BJ (cell line): ENCODE results near the gene MSL3. TPM values are rescaled to one million over a fixed set of nuclear protein-coding genes. Genes with fewer than 3 reads are reported as not detected.

ENCODE experiments used
- CTCF ChIA-PET: fragments of 350-600 bp; formaldehyde crosslinking; extraction: SDS; loops from one replicate; lab custom pipeline; 2021; ENCODE audit warnings: antibody characterized with exemption, inconsistent platforms; lab: Yijun Ruan, JAX
- POLR2A ChIA-PET: fragments of 300-600 bp; sonication (Branson Sonifier 250); formaldehyde crosslinking; extraction: SDS; loops from one replicate; lab custom pipeline; 2021; ENCODE audit warnings: antibody characterized with exemption; lab: Charles Lee
- DNase-seq: peaks from one replicate; pipeline ENCODE4 v3.0.0-alpha.2; 2011; ENCODE audit warnings: low read depth
- H3K27me3 ChIP-seq: 2 replicates; pipeline ENCODE4 v1.6.0; 2011; ENCODE audit warnings: low read length; ENCODE audit not compliant: control insufficient read depth, insufficient read depth
- H3K36me3 ChIP-seq: 2 replicates; pipeline ENCODE4 v1.5.1; 2011; ENCODE audit warnings: low read length; ENCODE audit not compliant: control insufficient read depth, insufficient read depth
- H3K4me3 ChIP-seq: 2 replicates; pipeline ENCODE4 v1.5.1; 2011; ENCODE audit warnings: low read depth, mild to moderate bottlenecking, control low read depth, low read length
- CTCF ChIP-seq: IDR thresholded peaks from 2 replicates; pipeline ENCODE4 v1.5.1; 2011; ENCODE audit warnings: low read depth, mild to moderate bottlenecking, control low read depth, inconsistent platforms, low read length, moderate library complexity; ENCODE audit not compliant: insufficient read depth
- polyA plus RNA-seq: library from polyadenylated mRNA; depleted of rRNA; stranded (reverse); fragments of >200 nt; gene quantifications from 2 replicates; pipeline ENCODE4 v1.2.3, GENCODE V29; 2011

MSL3 gene
- polyA plus RNA-seq, 1 experiment, result 27.2 TPM

GRCh38 chrX:11754958-11755645 is 2.9 kb upstream of the MSL3 start:
- no peak for TF ChIP-seq CTCF
- no peak for DNase-seq
- Histone ChIP-seq H3K4me3 (no peak overlapping the region), H3K27me3 (no peaks in the 10 kb centered on the region), H3K36me3 (no peaks in the 10 kb centered on the region)
- ChIA-PET POLR2A (no interaction called here), CTCF (no interaction called here)

GRCh38 chrX:11755724-11756123 is 2.3 kb upstream of the MSL3 start:
- no peaks in the 10 kb centered on the region for H3K27me3 ChIP-seq
- TF ChIP-seq CTCF, result no peak
- H3K36me3 ChIP-seq, result no peaks in the 10 kb centered on the region
- ChIA-PET POLR2A (no interaction called here), CTCF (no interaction called here)
- DNase-seq, result no peak
- H3K4me3 ChIP-seq, result no peak overlapping the region

- CTCF ChIA-PET, result interaction anchor here (1.2 to 1.4 kb wide), 2 partner anchors 222 to 224 kb away, joined by 3 to 6 read pairs; no protein-coding TSS in a partner anchor
- no peak for TF ChIP-seq CTCF
Measured at GRCh38 chrX:11756354-11757318, 1.4 kb upstream of the MSL3 start.

GRCh38 chrX:11757397-11757718 is 679 bp upstream of the MSL3 start:
- ChIA-PET POLR2A (interaction anchor here (0.6 kb wide), 1 partner anchor 376 kb away, joined by 3 read pairs; no protein-coding TSS in a partner anchor), CTCF (interaction anchor here (1.2 to 1.4 kb wide), 2 partner anchors 222 to 225 kb away, joined by 3 to 6 read pairs; no protein-coding TSS in a partner anchor)
- Histone ChIP-seq H3K36me3 (no peaks in the 10 kb centered on the region), H3K4me3 (peak overlapping the region; percentile 52), H3K27me3 (no peaks in the 10 kb centered on the region)
- TF ChIP-seq CTCF, result no peak
- DNase-seq, result no peak

More at GRCh38 chrX:11756354-11757318, 1.4 kb upstream of the MSL3 start:
- Histone ChIP-seq H3K4me3 (no peak overlapping the region), H3K27me3 (no peaks in the 10 kb centered on the region), H3K36me3 (no peaks in the 10 kb centered on the region)
- no peak for DNase-seq
- POLR2A ChIA-PET, result interaction anchor here (0.6 kb wide), 1 partner anchor 375 kb away, joined by 3 read pairs; no protein-coding TSS in a partner anchor
